ENCODE data around the gene SNX5. TPM values are rescaled to one million over a fixed set of nuclear protein-coding genes. Genes with fewer than 3 reads are reported as not detected.

Gene SNX5
- total and polyA plus RNA-seq, 4 experiments from 2014 or later: 81.5 to 96.5 (median 88.9) TPM

DNA sequence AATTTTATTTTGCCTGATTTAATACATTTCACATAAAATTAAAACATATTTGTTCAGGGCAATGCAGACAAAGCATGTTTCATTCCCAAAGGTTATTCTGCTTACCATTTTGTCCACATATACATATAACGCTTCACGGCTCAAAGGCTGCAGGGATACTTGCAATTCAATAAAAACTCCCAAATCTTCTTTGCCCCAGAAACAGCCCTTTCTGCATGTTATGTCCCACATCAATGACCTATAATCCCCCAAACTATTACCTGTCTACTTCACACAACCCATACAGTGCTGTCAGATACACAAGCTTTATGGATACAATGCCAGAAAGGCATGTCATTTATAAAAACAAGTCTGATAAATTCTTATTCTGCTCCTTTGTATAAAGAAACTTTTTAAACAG lies 20.2 kb downstream of the SNX5 start:
- ChIA-PET CTCF (ENCODE audit: partially characterized antibody) (interaction anchor here (1.2 to 3.1 kb wide), 5 partner anchors 9 to 48 kb away, joined by 3 to 19 read pairs (median 5); no protein-coding TSS in a partner anchor), POLR2A (ENCODE audit: partially characterized antibody) (no interaction called here)
- H3K4me3 ChIP-seq (ENCODE audit: low read length in 2 of 2): no peak overlapping the region
- peaks cover 0 to 8% (median 2%) of the 10 kb centered on the region in 4 donors for H3K4me1 Mint-ChIP-seq
- H3K36me3 Mint-ChIP-seq: peaks cover 84 to 93% of the 10 kb centered on the region in 2 donors
- no peaks in the 10 kb centered on the region for H3K9me3 Mint-ChIP-seq
- no peaks in the 10 kb centered on the region for H3K9me3 ChIP-seq (ENCODE audit: control insufficient read depth in 1 of 2, low read length in 2 of 2)
- H3K4me3 Mint-ChIP-seq: no peak overlapping the region
- H3K27me3 ChIP-seq (ENCODE audit: insufficient read depth, low read length): no peaks in the 10 kb centered on the region
- no peaks in the 10 kb centered on the region for H3K27me3 Mint-ChIP-seq
- no peaks in the 10 kb centered on the region for H3K4me1 ChIP-seq (ENCODE audit: insufficient read depth, low read length)
- intact Hi-C loops (cut with micrococcal nuclease): no loop called here
- H3K36me3 ChIP-seq (ENCODE audit: insufficient read depth, low read length): peaks cover 87% of the 10 kb centered on the region
- no peak overlapping the region for H3K27ac ChIP-seq (ENCODE audit: low read depth, low read length)
- H3K27ac Mint-ChIP-seq: peak overlapping the region in 2 of 7 donors; percentile 2 to 62
- no peak for DNase-seq

GRCh38 chr20:17947474-17947815 lies 21.1 kb downstream of the SNX5 start:
- no peaks in the 10 kb centered on the region for H3K27me3 ChIP-seq (ENCODE audit: insufficient read depth, low read length)
- H3K4me3 ChIP-seq (ENCODE audit: low read length in 2 of 2): no peak overlapping the region
- no peaks in the 10 kb centered on the region for H3K9me3 Mint-ChIP-seq
- peaks cover 0 to 5% (median 0%) of the 10 kb centered on the region in 4 donors for H3K4me1 Mint-ChIP-seq
- no peak overlapping the region for H3K27ac ChIP-seq (ENCODE audit: low read depth, low read length)
- H3K9me3 ChIP-seq (ENCODE audit: control insufficient read depth in 1 of 2, low read length in 2 of 2): no peaks in the 10 kb centered on the region
- H3K4me3 Mint-ChIP-seq: no peak overlapping the region
- peaks cover 77 to 93% of the 10 kb centered on the region in 2 donors for H3K36me3 Mint-ChIP-seq
- CTCF ChIA-PET (ENCODE audit: partially characterized antibody): interaction anchor here (1.4 to 3.1 kb wide), 2 partner anchors 8 to 49 kb away, joined by 3 to 19 read pairs; no protein-coding TSS in a partner anchor
- H3K36me3 ChIP-seq (ENCODE audit: insufficient read depth, low read length): peaks cover 82% of the 10 kb centered on the region
- DNase-seq: no peak
- intact Hi-C loops (cut with micrococcal nuclease): no loop called here
- no peaks in the 10 kb centered on the region for H3K27me3 Mint-ChIP-seq
- no peaks in the 10 kb centered on the region for H3K4me1 ChIP-seq (ENCODE audit: insufficient read depth, low read length)
- peak overlapping the region in 1 of 7 donors; percentile 17 for H3K27ac Mint-ChIP-seq
- POLR2A ChIA-PET (ENCODE audit: partially characterized antibody): interaction anchor here (0.6 kb wide), 1 partner anchor 9 kb away, joined by 3 read pairs; no protein-coding TSS in a partner anchor

DNA sequence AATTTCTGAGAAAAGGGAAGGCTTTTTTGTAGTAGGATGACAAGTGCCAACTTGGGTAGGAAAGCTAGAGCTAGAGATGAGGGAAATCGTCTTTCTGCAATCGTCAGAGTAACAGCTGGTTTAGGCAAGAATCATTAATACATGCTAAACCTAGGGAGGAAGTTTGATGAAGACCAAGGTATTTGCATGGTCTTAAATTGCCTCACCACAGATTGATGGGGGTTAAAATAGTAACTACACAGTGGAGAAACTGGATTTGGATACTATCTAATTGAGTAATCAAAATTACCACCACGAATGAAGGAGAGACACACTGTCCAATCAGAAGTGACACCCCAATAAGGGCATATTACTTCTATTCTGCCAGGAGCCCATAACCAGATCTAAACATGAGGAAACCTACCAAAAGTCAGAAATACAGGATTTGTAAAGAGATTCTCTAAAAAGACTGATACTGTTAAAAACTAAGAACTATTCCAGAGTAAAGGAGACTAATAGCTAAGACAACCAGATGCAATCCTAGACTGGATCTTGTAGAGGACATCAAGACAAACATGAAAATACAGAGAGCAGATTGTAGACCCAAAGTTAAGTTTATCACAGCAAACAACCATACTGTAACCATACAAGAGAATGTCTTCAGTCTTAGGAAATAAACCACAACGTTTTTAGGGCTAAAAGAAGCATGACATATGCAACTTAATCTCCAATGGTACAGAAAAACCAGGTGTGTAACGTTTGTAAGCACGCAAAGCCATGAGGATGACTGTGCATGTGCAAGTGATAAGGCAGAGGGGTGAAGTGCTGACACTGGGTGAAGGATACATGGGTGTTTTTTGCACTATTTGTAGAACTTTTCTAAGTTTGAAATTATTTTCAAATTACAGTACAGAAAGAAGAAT lies 21.8 kb downstream of the SNX5 start:
- CTCF ChIA-PET (ENCODE audit: partially characterized antibody): interaction anchor here (0.7 to 3.1 kb wide), 4 partner anchors 8 to 265 kb away, joined by 3 to 19 read pairs (median 4); partner anchors contain the start of gene RRBP1
- POLR2A ChIA-PET (ENCODE audit: partially characterized antibody): interaction anchor here (0.6 to 1.3 kb wide), 2 partner anchors 9 to 21 kb away, joined by 3 read pairs; no protein-coding TSS in a partner anchor
- H3K4me3 Mint-ChIP-seq: no peak overlapping the region
- Histone ChIP-seq H3K27me3 (ENCODE audit: insufficient read depth, low read length) (no peaks in the 10 kb centered on the region), H3K4me1 (ENCODE audit: insufficient read depth, low read length) (no peaks in the 10 kb centered on the region), H3K27ac (ENCODE audit: low read depth, low read length) (no peak overlapping the region), H3K36me3 (ENCODE audit: insufficient read depth, low read length) (peaks cover 82% of the 10 kb centered on the region), H3K4me3 (ENCODE audit: low read length in 2 of 2) (no peak overlapping the region), H3K9me3 (ENCODE audit: control insufficient read depth in 1 of 2, low read length in 2 of 2) (no peaks in the 10 kb centered on the region)
- H3K36me3 Mint-ChIP-seq: peaks cover 78 to 95% of the 10 kb centered on the region in 2 donors
- H3K9me3 Mint-ChIP-seq: no peaks in the 10 kb centered on the region
- H3K27me3 Mint-ChIP-seq: no peaks in the 10 kb centered on the region
- peak overlapping the region in 2 of 7 donors; percentile 11 to 27 for H3K27ac Mint-ChIP-seq
- intact Hi-C loops (cut with micrococcal nuclease): no loop called here
- peaks cover 0 to 5% (median 0%) of the 10 kb centered on the region in 4 donors for H3K4me1 Mint-ChIP-seq
- DNase-seq: no peak

GRCh38 chr20:17946040-17946439 lies 22.6 kb downstream of the SNX5 start:
- H3K4me1 Mint-ChIP-seq: peaks cover 0 to 5% (median 0%) of the 10 kb centered on the region in 4 donors
- no peaks in the 10 kb centered on the region for H3K9me3 Mint-ChIP-seq
- POLR2A ChIA-PET (ENCODE audit: partially characterized antibody): interaction anchor here (0.6 to 1.3 kb wide), 2 partner anchors 22 to 264 kb away, joined by 3 to 4 read pairs; no protein-coding TSS in a partner anchor

GRCh38 chr20:17944854-17945474 lies 23.6 kb downstream of the SNX5 start:
- POLR2A ChIA-PET (ENCODE audit: partially characterized antibody): no interaction called here
- Histone ChIP-seq H3K4me1 (ENCODE audit: insufficient read depth, low read length) (no peaks in the 10 kb centered on the region), H3K36me3 (ENCODE audit: insufficient read depth, low read length) (peaks cover 64% of the 10 kb centered on the region), H3K9me3 (ENCODE audit: control insufficient read depth in 1 of 2, low read length in 2 of 2) (no peaks in the 10 kb centered on the region), H3K27me3 (ENCODE audit: insufficient read depth, low read length) (no peaks in the 10 kb centered on the region), H3K4me3 (ENCODE audit: low read length in 2 of 2) (no peak overlapping the region), H3K27ac (ENCODE audit: low read depth, low read length) (no peak overlapping the region)
- intact Hi-C loops (cut with micrococcal nuclease): no loop called here
- Mint-ChIP-seq H3K36me3 (peaks cover 68 to 86% of the 10 kb centered on the region in 2 donors), H3K9me3 (no peaks in the 10 kb centered on the region), H3K4me1 (peaks cover 0 to 5% (median 1%) of the 10 kb centered on the region in 4 donors), H3K27me3 (no peaks in the 10 kb centered on the region), H3K27ac (peak overlapping the region in 4 of 7 donors; percentile 17 to 72 (median 33)), H3K4me3 (no peak overlapping the region)
- no peak for DNase-seq
- CTCF ChIA-PET (ENCODE audit: partially characterized antibody): no interaction called here

More at GRCh38 chr20:17946040-17946439, 22.6 kb downstream of the SNX5 start:
- no peak for DNase-seq
- CTCF ChIA-PET (ENCODE audit: partially characterized antibody): interaction anchor here (1.1 to 1.3 kb wide), 2 partner anchors 9 to 264 kb away, joined by 3 to 4 read pairs; partner anchors contain the start of gene RRBP1
- Histone ChIP-seq H3K4me1 (ENCODE audit: insufficient read depth, low read length) (no peaks in the 10 kb centered on the region), H3K4me3 (ENCODE audit: low read length in 2 of 2) (no peak overlapping the region), H3K27me3 (ENCODE audit: insufficient read depth, low read length) (no peaks in the 10 kb centered on the region), H3K36me3 (ENCODE audit: insufficient read depth, low read length) (peaks cover 75% of the 10 kb centered on the region), H3K27ac (ENCODE audit: low read depth, low read length) (no peak overlapping the region), H3K9me3 (ENCODE audit: control insufficient read depth in 1 of 2, low read length in 2 of 2) (no peaks in the 10 kb centered on the region)
- H3K27me3 Mint-ChIP-seq: no peaks in the 10 kb centered on the region
- H3K4me3 Mint-ChIP-seq: no peak overlapping the region
- H3K36me3 Mint-ChIP-seq: peaks cover 77 to 95% of the 10 kb centered on the region in 2 donors
- intact Hi-C loops (cut with micrococcal nuclease): no loop called here
- H3K27ac Mint-ChIP-seq: peak overlapping the region in 2 of 7 donors; percentile 31 to 46

- Histone ChIP-seq H3K4me3 (ENCODE audit: low read length in 2 of 2) (no peak overlapping the region), H3K27ac (ENCODE audit: low read depth, low read length) (no peak overlapping the region), H3K4me1 (ENCODE audit: insufficient read depth, low read length) (peaks cover 13% of the 10 kb centered on the region), H3K36me3 (ENCODE audit: insufficient read depth, low read length) (peaks cover 48% of the 10 kb centered on the region), H3K9me3 (ENCODE audit: control insufficient read depth in 1 of 2, low read length in 2 of 2) (no peaks in the 10 kb centered on the region), H3K27me3 (ENCODE audit: insufficient read depth, low read length) (no peaks in the 10 kb centered on the region)
- Mint-ChIP-seq H3K4me1 (peaks cover 4 to 14% (median 13%) of the 10 kb centered on the region in 4 donors), H3K27me3 (no peaks in the 10 kb centered on the region), H3K4me3 (no peak overlapping the region), H3K9me3 (no peaks in the 10 kb centered on the region), H3K36me3 (peaks cover 52 to 71% of the 10 kb centered on the region in 2 donors), H3K27ac (peak overlapping the region in 2 of 7 donors; percentile 11 to 45)
- DNase-seq: no peak
- POLR2A ChIA-PET (ENCODE audit: partially characterized antibody): no interaction called here
- CTCF ChIA-PET (ENCODE audit: partially characterized antibody): interaction anchor here (1.1 kb wide), 1 partner anchor 9 kb away, joined by 3 read pairs; no protein-coding TSS in a partner anchor
- intact Hi-C loops (cut with micrococcal nuclease): no loop called here
Observed at GRCh38 chr20:17943343-17943742, 25.3 kb downstream of the SNX5 start.

GRCh38 chr20:17941826-17942196 lies 26.8 kb downstream of the SNX5 start:
- Mint-ChIP-seq H3K36me3 (peaks cover 37 to 56% of the 10 kb centered on the region in 2 donors), H3K9me3 (no peaks in the 10 kb centered on the region), H3K27ac (peak overlapping the region in 1 of 7 donors; percentile 54), H3K27me3 (no peaks in the 10 kb centered on the region), H3K4me1 (peaks cover 4 to 14% (median 13%) of the 10 kb centered on the region in 4 donors), H3K4me3 (no peak overlapping the region)
- CTCF ChIA-PET (ENCODE audit: partially characterized antibody): no interaction called here
- Histone ChIP-seq H3K4me3 (ENCODE audit: low read length in 2 of 2) (no peak overlapping the region), H3K27me3 (ENCODE audit: insufficient read depth, low read length) (no peaks in the 10 kb centered on the region), H3K4me1 (ENCODE audit: insufficient read depth, low read length) (peaks cover 13% of the 10 kb centered on the region), H3K36me3 (ENCODE audit: insufficient read depth, low read length) (peaks cover 33% of the 10 kb centered on the region), H3K27ac (ENCODE audit: low read depth, low read length) (no peak overlapping the region), H3K9me3 (ENCODE audit: control insufficient read depth in 1 of 2, low read length in 2 of 2) (no peaks in the 10 kb centered on the region)
- POLR2A ChIA-PET (ENCODE audit: partially characterized antibody): interaction anchor here (0.6 kb wide), 1 partner anchor 436 kb away, joined by 3 read pairs; no protein-coding TSS in a partner anchor
- intact Hi-C loops (cut with micrococcal nuclease): no loop called here
- DNase-seq: no peak

All from CD4-positive, alpha-beta memory T cell (primary cell).